Stimulated activated CD8-positive, alpha-beta memory T cell treated with anti-CD3 and anti-CD28 coated beads, Interleukin-12 subunit alpha, Interleukin-12 subunit beta, amount 100 ng/mL, for 4 hours (primary cell): Measurements from ENCODE around the gene GTPBP3.
A peak's percentile ranks its signal among the peaks of the same experiment; 100 is the strongest.

Experiments
- DNase-seq: peaks from one replicate; pipeline ENCODE4 v3.0.0-alpha.2; 2020; ENCODE audit warnings: low read depth

The GTPBP3 gene

GRCh38 chr19:17385878-17386611 is 48.7 kb downstream of the GTPBP3 start:
- no peak for DNase-seq

- DNase-seq: no peak
Observed at GRCh38 chr19:17389288-17389687, 51.9 kb downstream of the GTPBP3 start.

- DNase-seq: no peak
Observed at GRCh38 chr19:17389957-17390664, 52.8 kb downstream of the GTPBP3 start.

GRCh38 chr19:17390665-17391370 is 53.5 kb downstream of the GTPBP3 start:
- DNase-seq: peak; percentile 80

- no peak for DNase-seq
Observed at GRCh38 chr19:17391371-17392151, 54.2 kb downstream of the GTPBP3 start.
